GM12878 (cell line): ENCODE data around the gene PSMC3. TPM values are rescaled to one million over a fixed set of nuclear protein-coding genes. Genes with fewer than 3 reads are reported as not detected.

ENCODE experiments used
- ATAC-seq: fragments of 200-7000 bp; cut with Tn5 transposase; 3 replicates; pipeline ENCODE4 v1.9.1; 2020; ENCODE audit warnings: mild to moderate bottlenecking, moderate library complexity
- BruUV-seq: library from RNA; stranded (reverse); fragments of 400-500 nt; replicated peaks from 2 replicates; lab custom pipeline; 2021; lab: Mats Ljungman, UMichigan
- CTCF ChIA-PET: fragments of 300-600 bp; sonication (Branson Sonifier 250); formaldehyde crosslinking; extraction: SDS; loops from one replicate; lab custom pipeline; 2021; ENCODE audit warnings: inconsistent platforms; lab: Yijun Ruan, JAX
- POLR2A ChIA-PET: fragments of 350-600 bp; formaldehyde crosslinking; extraction: SDS; loops from one replicate; lab custom pipeline; 2021; ENCODE audit warnings: inconsistent platforms; lab: Charles Lee
- RAD21 ChIA-PET: fragments of 300-600 bp; sonication (Branson Sonifier 250); formaldehyde crosslinking; loops from one replicate; lab custom pipeline; 2023; ENCODE audit warnings: antibody characterized with exemption; ENCODE audit not compliant: unreplicated experiment; lab: Charles Lee
- SMC1A ChIA-PET: fragments of 300-600 bp; sonication (Branson Sonifier 250); formaldehyde crosslinking; loops from one replicate; lab custom pipeline; 2023; ENCODE audit not compliant: unreplicated experiment, uncharacterized antibody; lab: Charles Lee
- DNase-seq: peaks from one replicate; pipeline ENCODE4 v3.0.0-alpha.2; 2011; ENCODE audit warnings: low read depth, low spot score
- FAIRE-seq: peaks from 3 replicates; lab custom pipeline; 2011; peaks lifted over from hg19 to GRCh38; lab: Jason Lieb, UNC
- H2AFZ ChIP-seq: 2 replicates; pipeline ENCODE4 v1.6.0; 2011; ENCODE audit warnings: low read depth, low read length, control low read depth; ENCODE audit not compliant: control insufficient read depth
- H3K27ac ChIP-seq: 2 replicates; pipeline ENCODE4 v1.5.1; 2011; ENCODE audit warnings: control low read depth; ENCODE audit not compliant: control insufficient read depth, insufficient read depth
- H3K27me3 ChIP-seq, 2 experiments: replicated peaks in 1 of 2; 2 replicates each; pipeline versions ENCODE4 v1.6.0 to v1.6.1; 2011; ENCODE audit warnings: low read length in 1 of 2; ENCODE audit not compliant: control insufficient read depth in 2 of 2, insufficient read depth in 2 of 2
- H3K36me3 ChIP-seq, 2 experiments: 2 replicates each; pipeline ENCODE4 v1.5.1; 2011; ENCODE audit warnings: low read length in 1 of 2; ENCODE audit not compliant: control insufficient read depth in 2 of 2, insufficient read depth in 2 of 2
- H3K4me1 ChIP-seq: 2 replicates; pipeline ENCODE4 v1.6.1; 2011; ENCODE audit warnings: mild to moderate bottlenecking, low read length, moderate library complexity, mixed read lengths; ENCODE audit not compliant: control insufficient read depth, insufficient read depth
- H3K4me2 ChIP-seq: 2 replicates; pipeline ENCODE4 v1.6.0; 2011; ENCODE audit warnings: control low read depth; ENCODE audit not compliant: control insufficient read depth, insufficient read depth
- H3K4me3 ChIP-seq: fragments of 200-600 bp; sonication (generic); 2 replicates; pipeline ENCODE4 v1.5.1; 2016
- H3K79me2 ChIP-seq: 2 replicates; pipeline ENCODE4 v1.6.0; 2011; ENCODE audit warnings: low read length; ENCODE audit not compliant: control insufficient read depth, insufficient read depth
- H3K9ac ChIP-seq: 2 replicates; pipeline ENCODE4 v1.8.0; 2011; ENCODE audit warnings: low read length, control low read depth, mixed read lengths; ENCODE audit not compliant: control insufficient read depth, insufficient read depth
- H3K9me3 ChIP-seq: replicated peaks from 3 replicates; pipeline ENCODE4 v1.5.1; 2011; ENCODE audit warnings: mild to moderate bottlenecking, low read length; ENCODE audit not compliant: control insufficient read depth, insufficient read depth
- H4K20me1 ChIP-seq: 2 replicates; pipeline ENCODE4 v1.6.0; 2011; ENCODE audit not compliant: control insufficient read depth, insufficient read depth
- CHD1 ChIP-seq: IDR thresholded peaks from 2 replicates; pipeline ENCODE4 v1.6.1; 2012; ENCODE audit warnings: low read depth, low read length, improper control_type of control experiment
- EZH2 ChIP-seq: IDR thresholded peaks from 2 replicates; pipeline ENCODE4 v1.6.1; 2012; ENCODE audit warnings: low read depth, mild to moderate bottlenecking, control low read depth, inconsistent platforms, low read length, borderline replicate concordance; ENCODE audit not compliant: control insufficient read depth
- IKZF1 ChIP-seq: fragments of 450-650 bp; conservative IDR thresholded peaks from 2 replicates; pipeline ENCODE4 v1.6.1; 2017; ENCODE audit warnings: antibody characterized with exemption, mild to moderate bottlenecking
- NBN ChIP-seq: fragments of 450-650 bp; IDR thresholded peaks from 2 replicates; pipeline ENCODE4 v1.6.1; 2016
- NFYA ChIP-seq: IDR thresholded peaks from 2 replicates; pipeline ENCODE4 v1.6.1; 2011; ENCODE audit warnings: low read depth, mild to moderate bottlenecking, low read length, improper control_type of control experiment, borderline replicate concordance
- NR2C1 ChIP-seq: fragments of 450-650 bp; IDR thresholded peaks from 2 replicates; pipeline ENCODE4 v1.6.1; 2017; ENCODE audit warnings: antibody characterized with exemption, mild to moderate bottlenecking, moderate library complexity
- SIN3A ChIP-seq: IDR thresholded peaks from 2 replicates; pipeline ENCODE4 v1.6.1; 2012; ENCODE audit warnings: low read depth, low read length, improper control_type of control experiment
- SREBF1 ChIP-seq: IDR thresholded peaks from 2 replicates; pipeline ENCODE4 v1.6.1; 2012; ENCODE audit warnings: mild to moderate bottlenecking, low read length
- SUPT20H ChIP-seq: IDR thresholded peaks from 2 replicates; pipeline ENCODE4 v1.6.1; 2011; ENCODE audit warnings: low read depth, mild to moderate bottlenecking, low read length, moderate library complexity, borderline replicate concordance; ENCODE audit not compliant: control insufficient read depth
- TCF12 ChIP-seq: IDR thresholded peaks from 2 replicates; pipeline ENCODE4 v1.6.1; 2011; ENCODE audit warnings: low read depth, mild to moderate bottlenecking, low read length
- WGBS: methylation state at CpG from one replicate; pipeline ENCODE4 v1.1.6; 2016; ENCODE audit warnings: low lambda C conversion rate; ENCODE audit not compliant: insufficient replicate concordance, insufficient coverage; ENCODE audit errors: missing lambda C conversion rate; 5-methylcytosine and 5-hydroxymethylcytosine counted together
- in situ Hi-C: fragments of 300-500 bp; cut with MboI; formaldehyde crosslinking; loops from 9 replicates; pipeline ENCODE4 v1.14.3; 2018; ENCODE audit warnings: mixed read lengths
- intact Hi-C: fragments of 100-400 bp; cut with micrococcal nuclease; formaldehyde crosslinking; loops from one replicate; pipeline ENCODE4 v1.14.2; 2022; ENCODE audit not compliant: unreplicated experiment
- polyA plus RNA-seq, 11 experiments: library from polyadenylated mRNA; depleted of rRNA in 4 of 11; unstranded in 6 of 11; stranded (reverse) in 5 of 11; fragments of >200 nt; fragmentation: Nextera tagmentation in 4 of 11; fragmentation: Illumina TruSeq in 1 of 11; extraction: Ambion mirVana in 4 of 11; extraction: Trizol in 1 of 11; gene quantifications; 1 replicate in 1 of 11; 2 replicates in 10 of 11; pipeline versions ENCODE4 v1.2.1 to v1.2.3, GENCODE V29; 2011 to 2016; ENCODE audit warnings: inconsistent platforms in 2 of 11, missing spikeins in 2 of 11, low read depth in 1 of 11
- total RNA-seq, 4 experiments: library from RNA; depleted of rRNA in 3 of 4; stranded (reverse); fragments of >200 nt in 3 of 4; fragmentation: Illumina TruSeq in 1 of 4; extraction: Trizol in 1 of 4; gene quantifications; 2 replicates each; pipeline versions ENCODE4 v1.2.1 to v1.2.3, GENCODE V29; 2013 to 2021
- TF ChIP-seq, protein P1 (sequence below): fragments of 450-650 bp; formaldehyde crosslinking; IDR thresholded peaks from 2 replicates; pipeline ENCODE4 v1.5.0; 2022; ENCODE audit warnings: mild to moderate bottlenecking, missing genetic modification characterization
- TF ChIP-seq, protein P2 (sequence below): fragments of 450-650 bp; conservative IDR thresholded peaks from 2 replicates; pipeline ENCODE4 v1.6.1; 2017; ENCODE audit warnings: mild to moderate bottlenecking, moderate library complexity
- TF ChIP-seq, protein P3 (sequence below): fragments of 150-350 bp; IDR thresholded peaks from 2 replicates; pipeline ENCODE4 v1.6.1; 2014; ENCODE audit warnings: mild to moderate bottlenecking, low read depth, low read length
- TF ChIP-seq, protein P4 (sequence below), 3 experiments: IDR thresholded peaks in 2 of 3; conservative IDR thresholded peaks in 1 of 3; 2 replicates each; pipeline ENCODE4 v1.5.1; 2011; ENCODE audit warnings: low read depth in 3 of 3, low read length in 3 of 3, mild to moderate bottlenecking in 3 of 3, control low read depth in 2 of 3, moderate library complexity in 2 of 3, inconsistent platforms in 1 of 3, mixed read lengths in 1 of 3; ENCODE audit not compliant: control insufficient read depth in 2 of 3, insufficient read depth in 1 of 3; ENCODE audit errors: extremely low read depth in 1 of 3
- TF ChIP-seq, protein P5 (sequence below): IDR thresholded peaks from 2 replicates; pipeline ENCODE4 v1.6.1; 2012; ENCODE audit warnings: low read depth, low read length, improper control_type of control experiment

The PSMC3 gene
- total and polyA plus RNA-seq, 10 of the 15 experiments (the other 5 are each of a cell fraction or from before 2014, with no cell fraction given) = 39.5 to 289 (median 155) TPM

DNA sequence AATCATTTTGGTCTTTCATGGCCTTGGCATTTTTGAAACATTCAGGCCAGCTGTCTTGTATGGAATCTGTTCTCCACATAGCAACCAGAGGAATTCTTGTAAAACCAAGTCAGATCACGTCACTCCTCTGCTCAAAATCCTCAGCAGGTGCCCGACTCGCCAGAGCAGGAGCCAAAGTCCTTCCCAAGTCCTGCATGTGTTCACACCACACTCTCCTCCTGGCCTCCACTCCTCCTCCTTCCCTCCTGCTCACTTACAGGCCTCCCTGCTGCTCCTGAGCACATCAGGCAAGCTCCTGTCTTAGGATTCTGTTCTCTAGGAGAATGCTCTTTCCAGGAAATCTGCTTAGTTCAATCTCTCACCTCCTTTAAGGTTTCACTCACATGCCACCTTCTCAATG, 6.9 kb upstream of the PSMC3 start:
- H3K4me3 ChIP-seq = no peak overlapping the region
- intact Hi-C loops = no loop called here
- no peaks in the 10 kb centered on the region for H4K20me1 ChIP-seq
- H3K27ac ChIP-seq = no peak overlapping the region
- no peaks in the 10 kb centered on the region for H3K4me1 ChIP-seq
- H3K9ac ChIP-seq = no peak overlapping the region
- SMC1A ChIA-PET = no interaction called here
- CTCF ChIA-PET = no interaction called here
- DNase-seq = no peak
- FAIRE-seq = no peak
- POLR2A ChIA-PET = no interaction called here
- H3K36me3 ChIP-seq = no peaks in the 10 kb centered on the region
- no peak overlapping the region for H2AFZ ChIP-seq
- no peaks in the 10 kb centered on the region for H3K9me3 ChIP-seq
- BruUV-seq = no TSS peak
- H3K4me2 ChIP-seq = no peak overlapping the region
- no peaks in the 10 kb centered on the region; a peak in 1 of 4 replicates for H3K27me3 ChIP-seq
- in situ Hi-C loops = no loop called here
- no peak for ATAC-seq
- RAD21 ChIA-PET = no interaction called here
- WGBS = 50% methylated on average over 3 of the region's 3 CpGs
- H3K79me2 ChIP-seq = no peaks in the 10 kb centered on the region
- no peak for TF ChIP-seq TCF12
- TF ChIP-seq NR2C1 = no peak
- no peak for TF ChIP-seq SUPT20H
- TF ChIP-seq, protein P1, sequence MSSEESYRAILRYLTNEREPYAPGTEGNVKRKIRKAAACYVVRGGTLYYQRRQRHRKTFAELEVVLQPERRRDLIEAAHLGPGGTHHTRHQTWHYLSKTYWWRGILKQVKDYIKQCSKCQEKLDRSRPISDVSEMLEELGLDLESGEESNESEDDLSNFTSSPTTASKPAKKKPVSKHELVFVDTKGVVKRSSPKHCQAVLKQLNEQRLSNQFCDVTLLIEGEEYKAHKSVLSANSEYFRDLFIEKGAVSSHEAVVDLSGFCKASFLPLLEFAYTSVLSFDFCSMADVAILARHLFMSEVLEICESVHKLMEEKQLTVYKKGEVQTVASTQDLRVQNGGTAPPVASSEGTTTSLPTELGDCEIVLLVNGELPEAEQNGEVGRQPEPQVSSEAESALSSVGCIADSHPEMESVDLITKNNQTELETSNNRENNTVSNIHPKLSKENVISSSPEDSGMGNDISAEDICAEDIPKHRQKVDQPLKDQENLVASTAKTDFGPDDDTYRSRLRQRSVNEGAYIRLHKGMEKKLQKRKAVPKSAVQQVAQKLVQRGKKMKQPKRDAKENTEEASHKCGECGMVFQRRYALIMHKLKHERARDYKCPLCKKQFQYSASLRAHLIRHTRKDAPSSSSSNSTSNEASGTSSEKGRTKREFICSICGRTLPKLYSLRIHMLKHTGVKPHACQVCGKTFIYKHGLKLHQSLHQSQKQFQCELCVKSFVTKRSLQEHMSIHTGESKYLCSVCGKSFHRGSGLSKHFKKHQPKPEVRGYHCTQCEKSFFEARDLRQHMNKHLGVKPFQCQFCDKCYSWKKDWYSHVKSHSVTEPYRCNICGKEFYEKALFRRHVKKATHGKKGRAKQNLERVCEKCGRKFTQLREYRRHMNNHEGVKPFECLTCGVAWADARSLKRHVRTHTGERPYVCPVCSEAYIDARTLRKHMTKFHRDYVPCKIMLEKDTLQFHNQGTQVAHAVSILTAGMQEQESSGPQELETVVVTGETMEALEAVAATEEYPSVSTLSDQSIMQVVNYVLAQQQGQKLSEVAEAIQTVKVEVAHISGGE (CRISPR knock-in tag) = no peak
- TF ChIP-seq, protein P2, sequence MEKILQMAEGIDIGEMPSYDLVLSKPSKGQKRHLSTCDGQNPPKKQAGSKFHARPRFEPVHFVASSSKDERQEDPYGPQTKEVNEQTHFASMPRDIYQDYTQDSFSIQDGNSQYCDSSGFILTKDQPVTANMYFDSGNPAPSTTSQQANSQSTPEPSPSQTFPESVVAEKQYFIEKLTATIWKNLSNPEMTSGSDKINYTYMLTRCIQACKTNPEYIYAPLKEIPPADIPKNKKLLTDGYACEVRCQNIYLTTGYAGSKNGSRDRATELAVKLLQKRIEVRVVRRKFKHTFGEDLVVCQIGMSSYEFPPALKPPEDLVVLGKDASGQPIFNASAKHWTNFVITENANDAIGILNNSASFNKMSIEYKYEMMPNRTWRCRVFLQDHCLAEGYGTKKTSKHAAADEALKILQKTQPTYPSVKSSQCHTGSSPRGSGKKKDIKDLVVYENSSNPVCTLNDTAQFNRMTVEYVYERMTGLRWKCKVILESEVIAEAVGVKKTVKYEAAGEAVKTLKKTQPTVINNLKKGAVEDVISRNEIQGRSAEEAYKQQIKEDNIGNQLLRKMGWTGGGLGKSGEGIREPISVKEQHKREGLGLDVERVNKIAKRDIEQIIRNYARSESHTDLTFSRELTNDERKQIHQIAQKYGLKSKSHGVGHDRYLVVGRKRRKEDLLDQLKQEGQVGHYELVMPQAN = no peak
- TF ChIP-seq, protein P3, sequence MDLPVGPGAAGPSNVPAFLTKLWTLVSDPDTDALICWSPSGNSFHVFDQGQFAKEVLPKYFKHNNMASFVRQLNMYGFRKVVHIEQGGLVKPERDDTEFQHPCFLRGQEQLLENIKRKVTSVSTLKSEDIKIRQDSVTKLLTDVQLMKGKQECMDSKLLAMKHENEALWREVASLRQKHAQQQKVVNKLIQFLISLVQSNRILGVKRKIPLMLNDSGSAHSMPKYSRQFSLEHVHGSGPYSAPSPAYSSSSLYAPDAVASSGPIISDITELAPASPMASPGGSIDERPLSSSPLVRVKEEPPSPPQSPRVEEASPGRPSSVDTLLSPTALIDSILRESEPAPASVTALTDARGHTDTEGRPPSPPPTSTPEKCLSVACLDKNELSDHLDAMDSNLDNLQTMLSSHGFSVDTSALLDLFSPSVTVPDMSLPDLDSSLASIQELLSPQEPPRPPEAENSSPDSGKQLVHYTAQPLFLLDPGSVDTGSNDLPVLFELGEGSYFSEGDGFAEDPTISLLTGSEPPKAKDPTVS = no peak
- TF ChIP-seq EZH2 = no peak
- no peak for TF ChIP-seq NFYA
- TF ChIP-seq, protein P4, sequence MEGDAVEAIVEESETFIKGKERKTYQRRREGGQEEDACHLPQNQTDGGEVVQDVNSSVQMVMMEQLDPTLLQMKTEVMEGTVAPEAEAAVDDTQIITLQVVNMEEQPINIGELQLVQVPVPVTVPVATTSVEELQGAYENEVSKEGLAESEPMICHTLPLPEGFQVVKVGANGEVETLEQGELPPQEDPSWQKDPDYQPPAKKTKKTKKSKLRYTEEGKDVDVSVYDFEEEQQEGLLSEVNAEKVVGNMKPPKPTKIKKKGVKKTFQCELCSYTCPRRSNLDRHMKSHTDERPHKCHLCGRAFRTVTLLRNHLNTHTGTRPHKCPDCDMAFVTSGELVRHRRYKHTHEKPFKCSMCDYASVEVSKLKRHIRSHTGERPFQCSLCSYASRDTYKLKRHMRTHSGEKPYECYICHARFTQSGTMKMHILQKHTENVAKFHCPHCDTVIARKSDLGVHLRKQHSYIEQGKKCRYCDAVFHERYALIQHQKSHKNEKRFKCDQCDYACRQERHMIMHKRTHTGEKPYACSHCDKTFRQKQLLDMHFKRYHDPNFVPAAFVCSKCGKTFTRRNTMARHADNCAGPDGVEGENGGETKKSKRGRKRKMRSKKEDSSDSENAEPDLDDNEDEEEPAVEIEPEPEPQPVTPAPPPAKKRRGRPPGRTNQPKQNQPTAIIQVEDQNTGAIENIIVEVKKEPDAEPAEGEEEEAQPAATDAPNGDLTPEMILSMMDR (IDR thresholded peaks at IDR 0.05 in 2 of 3, conservative IDR thresholded peaks at IDR 0.05 in 1 of 3; ENCODE audit: control insufficient read depth in 2 of 3, extremely low read depth in 1 of 3, insufficient read depth in 1 of 3, low read depth in 3 of 3, low read length in 3 of 3) = no peak
- TF ChIP-seq NBN = no peak
- no peak for TF ChIP-seq CHD1
- no peak for TF ChIP-seq SREBF1
- TF ChIP-seq, protein P5, sequence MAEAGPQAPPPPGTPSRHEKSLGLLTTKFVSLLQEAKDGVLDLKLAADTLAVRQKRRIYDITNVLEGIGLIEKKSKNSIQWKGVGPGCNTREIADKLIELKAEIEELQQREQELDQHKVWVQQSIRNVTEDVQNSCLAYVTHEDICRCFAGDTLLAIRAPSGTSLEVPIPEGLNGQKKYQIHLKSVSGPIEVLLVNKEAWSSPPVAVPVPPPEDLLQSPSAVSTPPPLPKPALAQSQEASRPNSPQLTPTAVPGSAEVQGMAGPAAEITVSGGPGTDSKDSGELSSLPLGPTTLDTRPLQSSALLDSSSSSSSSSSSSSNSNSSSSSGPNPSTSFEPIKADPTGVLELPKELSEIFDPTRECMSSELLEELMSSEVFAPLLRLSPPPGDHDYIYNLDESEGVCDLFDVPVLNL = no peak
- TF ChIP-seq IKZF1 = no peak
- TF ChIP-seq SIN3A = no peak
